Fibroblast of gingiva (primary cell): ENCODE measurements around the gene CNR2.
"Not testable (repeated sequence)": the region's sequence is repeated elsewhere in the genome, so short reads cannot be mapped to it uniquely, and the experiment has no call there.

Experiments used
- DNase-seq: peaks from one replicate; pipeline ENCODE4 v3.0.0-alpha.2; 2011; ENCODE audit warnings: low read depth

The CNR2 gene

DNA sequence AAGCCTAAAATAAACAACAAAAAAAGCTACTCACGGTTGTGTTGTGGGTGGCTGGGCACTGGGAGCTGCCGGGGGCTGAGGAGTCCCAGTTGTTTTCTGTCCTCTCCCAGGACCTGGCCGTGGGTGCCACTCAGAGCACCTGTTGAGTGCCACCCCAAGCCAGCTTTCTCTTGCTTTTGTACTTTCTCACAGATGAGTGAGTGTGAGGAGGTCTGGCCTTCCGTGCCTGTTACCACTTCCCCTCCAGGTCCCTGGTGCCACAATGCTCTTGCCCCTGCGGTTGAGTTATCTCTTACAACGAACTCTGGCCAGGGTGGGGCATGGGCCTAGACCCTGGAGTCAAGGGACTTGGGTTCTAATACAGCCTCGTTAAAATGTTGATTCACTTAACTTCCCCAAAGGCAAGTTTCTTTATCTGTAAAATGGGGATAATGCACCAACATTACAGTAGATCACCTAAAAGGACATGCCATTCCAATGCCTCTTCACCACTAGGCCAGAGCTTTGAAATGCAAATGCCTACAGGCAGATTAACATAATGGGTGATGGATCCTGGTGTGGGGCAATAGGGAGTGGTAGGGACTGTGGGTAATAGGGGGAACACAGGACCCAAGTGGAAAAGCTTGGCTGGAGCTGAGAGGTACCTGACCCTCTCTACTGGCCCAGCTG is at the start of gene CNR2:
CNR2 (minus strand) TSS at position 151 of the 669 bp plus-strand sequence. CDS start 37,745 bp downstream, outside the sequence.
- no peak for DNase-seq

GRCh38 chr1:23960291-23961020 is 47.3 kb upstream of the CNR2 start:
- DNase-seq = peak; percentile 30

DNA sequence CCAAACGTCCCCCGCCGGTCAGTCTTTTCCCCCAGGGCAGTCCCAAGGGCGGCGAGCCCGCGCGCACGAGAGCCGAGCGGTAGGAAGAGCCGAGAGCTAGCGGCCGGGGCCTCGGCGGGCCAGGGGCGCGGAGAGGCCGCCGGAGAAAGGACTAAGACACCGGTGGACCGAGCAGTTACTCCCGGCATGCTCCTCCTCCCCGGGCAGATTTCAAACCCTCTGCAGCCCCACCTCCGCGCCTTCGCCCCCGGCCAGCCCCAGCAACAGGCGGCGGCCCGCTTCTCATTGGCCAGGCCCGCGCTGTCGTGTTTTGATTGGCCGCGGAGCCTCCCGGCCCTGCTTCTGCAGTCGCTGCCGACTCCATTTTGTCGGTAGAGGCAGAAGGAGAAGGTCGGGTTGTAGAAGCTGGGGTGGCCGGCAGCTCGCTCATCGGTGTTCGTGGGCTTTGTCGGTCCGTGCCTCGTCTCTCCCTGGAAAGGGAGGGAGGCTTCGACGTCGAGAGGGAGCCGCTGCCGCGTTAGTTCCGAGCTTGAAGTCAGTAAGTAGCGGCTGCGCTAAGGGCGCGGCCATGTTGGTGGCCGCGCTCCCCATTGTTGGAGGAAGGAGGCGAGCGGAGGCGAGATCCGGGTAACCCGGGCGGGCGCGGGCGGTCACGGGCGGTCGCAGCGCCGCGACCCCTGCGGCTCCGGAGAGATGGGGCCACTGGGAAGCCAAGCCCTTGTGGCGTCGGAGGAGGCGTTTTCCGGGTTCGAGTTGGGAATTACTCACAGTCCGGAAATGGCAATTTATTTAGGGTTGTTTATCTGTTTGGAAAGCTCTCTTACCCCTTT is 46.5 kb upstream of the CNR2 start, which contains the start of gene PNRC2:
PNRC2 (plus strand) TSS at position 368 of the 830 bp plus-strand sequence. CDS start 1,630 bp downstream, outside the sequence.
- peak; percentile 96 for DNase-seq

GRCh38 chr1:23958810-23959460 is 45.8 kb upstream of the CNR2 start:
- DNase-seq = peak; percentile 90

DNA sequence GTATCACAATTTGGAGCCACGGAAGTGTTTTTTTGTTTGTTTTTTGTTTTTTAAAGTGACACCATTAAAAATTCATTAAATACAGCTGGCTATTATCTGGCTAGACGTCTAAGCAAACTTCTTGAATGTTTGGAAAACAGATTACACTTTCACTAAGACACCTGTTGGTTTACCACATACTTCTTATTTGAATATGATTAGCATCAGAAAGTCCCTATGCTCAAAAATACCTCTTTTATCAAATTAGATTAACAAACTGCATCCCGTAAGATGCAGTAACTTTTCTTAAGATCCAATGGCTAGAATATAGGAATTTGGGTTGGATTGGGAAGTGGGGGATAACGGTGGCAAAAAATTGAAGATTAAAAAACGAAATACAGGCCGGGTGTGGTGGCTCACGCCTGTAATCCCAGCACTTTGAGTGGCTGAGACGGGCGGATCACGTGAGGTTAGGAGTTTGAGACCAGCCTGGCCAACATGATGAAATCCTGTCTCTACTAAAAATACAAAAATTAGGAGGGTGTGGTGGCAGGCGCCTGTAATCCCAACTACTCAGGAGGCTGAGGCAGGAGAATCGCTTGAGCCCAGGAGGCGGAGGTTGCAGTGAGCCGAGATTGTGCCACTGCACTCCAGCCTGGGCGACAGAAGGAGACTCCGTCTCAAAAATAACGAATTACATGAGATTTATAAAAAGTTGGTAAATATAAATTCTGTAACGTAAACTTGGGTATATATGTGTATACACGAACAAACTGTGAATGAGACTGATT is 45.1 kb upstream of the CNR2 start:
- DNase-seq = not testable (repeated sequence)

GRCh38 chr1:23957096-23957495 is 43.9 kb upstream of the CNR2 start:
- no peak for DNase-seq

- DNase-seq = no peak
Observed at GRCh38 chr1:23953020-23953419, 39.9 kb upstream of the CNR2 start.

GRCh38 chr1:23947366-23947765 is 34.2 kb upstream of the CNR2 start:
- no peak for DNase-seq

DNA sequence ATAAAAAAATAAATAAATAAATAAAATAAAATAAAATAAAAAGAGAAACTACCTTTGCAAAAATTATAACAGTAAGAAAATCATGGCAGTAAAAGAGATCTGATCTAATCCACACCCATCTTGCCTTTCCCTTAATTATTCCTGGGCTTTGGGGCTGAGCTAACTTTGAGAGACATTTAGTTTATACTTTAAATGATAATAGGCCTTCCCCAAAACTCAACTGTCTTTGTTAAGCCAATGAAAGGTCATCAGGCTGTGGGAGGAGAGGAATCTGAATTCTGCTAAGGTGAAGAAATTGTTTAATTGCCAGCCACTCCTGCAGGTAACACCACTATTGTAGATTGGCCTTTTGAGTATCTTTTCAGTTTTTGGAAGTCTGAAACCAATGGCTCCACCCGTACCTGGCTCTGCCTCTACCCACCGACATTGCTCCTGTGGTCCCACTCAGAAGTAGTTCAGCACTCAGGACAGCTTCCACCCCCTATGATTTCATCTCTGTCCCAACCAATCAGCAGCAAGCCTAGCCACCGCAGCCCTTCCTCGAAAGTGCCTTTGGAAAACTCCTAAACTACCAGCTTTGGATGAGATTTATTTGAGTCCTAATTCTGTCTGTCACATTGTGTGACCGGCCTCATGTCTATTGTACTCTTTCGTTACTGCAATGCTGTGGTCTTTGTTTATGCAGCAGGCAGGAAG is 23.5 kb upstream of the CNR2 start:
- DNase-seq = no peak

- DNase-seq = no peak
Observed at GRCh38 chr1:23931491-23931880, 18.3 kb upstream of the CNR2 start.

DNA sequence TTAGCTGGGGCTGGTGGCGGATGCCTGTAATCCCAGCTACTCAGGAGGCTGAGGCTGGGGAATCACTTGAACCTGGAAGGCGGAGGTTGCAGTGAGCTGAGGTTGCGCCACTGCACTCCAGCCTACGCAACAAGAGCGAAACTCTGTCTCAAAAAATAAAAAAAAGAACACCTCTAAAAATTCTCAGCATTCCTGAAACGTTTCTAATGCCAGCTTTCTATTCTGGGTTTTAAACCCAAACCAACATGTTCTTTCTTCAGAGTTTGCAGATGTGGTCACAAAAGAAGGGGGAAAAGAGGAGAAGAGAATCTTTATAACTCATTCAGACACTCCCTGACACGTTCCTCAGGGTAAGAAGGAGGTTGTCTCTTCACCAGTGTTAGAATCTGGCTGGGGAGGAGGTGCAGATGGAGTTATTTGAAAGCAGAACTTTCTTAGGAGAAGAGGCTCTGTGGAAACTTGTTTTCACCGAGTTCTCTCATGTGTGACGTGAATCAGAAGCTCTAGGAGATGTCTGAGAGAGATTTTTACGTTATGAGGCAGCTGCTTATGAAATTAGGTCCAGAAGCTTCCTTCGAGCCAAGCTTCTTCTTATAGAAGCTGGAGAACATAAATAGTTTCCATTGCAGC is 17.8 kb upstream of the CNR2 start:
- peak; percentile 90 for DNase-seq

DNA sequence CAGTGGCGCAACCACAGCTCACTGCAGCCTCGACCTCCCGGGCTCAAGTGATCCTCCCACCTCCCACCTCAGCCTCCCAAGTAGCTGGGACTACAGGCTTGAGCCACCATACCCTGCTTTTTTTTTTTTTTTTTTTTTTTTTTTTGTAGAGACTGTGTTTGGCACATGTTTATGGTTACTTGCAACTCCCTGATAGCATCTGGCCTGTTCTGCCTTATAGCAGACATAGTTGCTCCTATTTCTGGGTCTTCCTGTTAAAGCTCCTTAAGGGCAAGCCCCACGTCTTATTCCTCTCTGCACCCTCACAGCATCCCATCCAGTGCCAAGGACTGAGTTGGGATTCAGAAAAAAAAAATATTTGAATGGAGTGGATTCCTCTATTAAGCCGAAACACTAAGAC is 17.1 kb upstream of the CNR2 start:
- no peak for DNase-seq

DNA sequence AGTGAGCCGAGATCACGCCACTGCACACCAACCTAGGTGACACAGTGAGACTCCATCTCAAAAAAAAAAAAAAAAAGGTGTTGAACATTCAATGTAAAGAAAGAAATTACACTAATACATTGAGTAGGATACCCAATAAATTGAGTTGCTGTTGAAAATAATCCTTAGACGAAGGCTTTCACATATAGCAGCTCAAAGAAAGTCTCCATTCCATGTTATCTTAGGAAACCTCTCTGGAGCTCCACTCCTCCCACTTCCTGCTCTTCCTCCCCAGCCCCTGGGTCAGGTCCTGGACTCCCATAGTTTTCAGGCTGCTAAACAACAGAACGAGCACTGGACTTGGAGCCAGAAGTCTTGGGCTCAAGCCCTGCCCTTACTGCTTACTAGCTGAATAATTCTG is 15.6 kb upstream of the CNR2 start:
- no peak for DNase-seq

- no peak for DNase-seq
Observed at GRCh38 chr1:23927097-23927496, 13.9 kb upstream of the CNR2 start.

GRCh38 chr1:23925279-23925678 is 12.1 kb upstream of the CNR2 start:
- DNase-seq = no peak

DNA sequence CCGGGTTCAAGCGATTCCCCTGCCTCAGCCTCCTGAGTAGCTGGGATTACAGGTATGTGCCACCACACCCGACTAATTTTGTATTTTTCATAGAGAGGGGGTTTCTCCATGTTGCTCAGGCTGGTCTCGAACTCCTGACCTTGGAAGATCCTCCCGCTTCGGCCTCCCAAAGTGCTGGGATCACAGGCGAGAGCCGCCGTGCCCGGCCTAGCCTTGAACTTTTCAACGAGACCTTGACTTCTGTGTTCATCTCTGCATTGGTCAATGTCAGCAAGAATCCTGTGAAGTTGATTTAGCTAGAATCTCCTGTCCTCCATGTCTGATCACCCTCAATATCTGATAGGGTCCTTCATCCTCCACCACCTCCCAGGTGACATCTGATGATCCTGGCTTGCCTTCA is 11.4 kb upstream of the CNR2 start:
- no peak for DNase-seq

DNA sequence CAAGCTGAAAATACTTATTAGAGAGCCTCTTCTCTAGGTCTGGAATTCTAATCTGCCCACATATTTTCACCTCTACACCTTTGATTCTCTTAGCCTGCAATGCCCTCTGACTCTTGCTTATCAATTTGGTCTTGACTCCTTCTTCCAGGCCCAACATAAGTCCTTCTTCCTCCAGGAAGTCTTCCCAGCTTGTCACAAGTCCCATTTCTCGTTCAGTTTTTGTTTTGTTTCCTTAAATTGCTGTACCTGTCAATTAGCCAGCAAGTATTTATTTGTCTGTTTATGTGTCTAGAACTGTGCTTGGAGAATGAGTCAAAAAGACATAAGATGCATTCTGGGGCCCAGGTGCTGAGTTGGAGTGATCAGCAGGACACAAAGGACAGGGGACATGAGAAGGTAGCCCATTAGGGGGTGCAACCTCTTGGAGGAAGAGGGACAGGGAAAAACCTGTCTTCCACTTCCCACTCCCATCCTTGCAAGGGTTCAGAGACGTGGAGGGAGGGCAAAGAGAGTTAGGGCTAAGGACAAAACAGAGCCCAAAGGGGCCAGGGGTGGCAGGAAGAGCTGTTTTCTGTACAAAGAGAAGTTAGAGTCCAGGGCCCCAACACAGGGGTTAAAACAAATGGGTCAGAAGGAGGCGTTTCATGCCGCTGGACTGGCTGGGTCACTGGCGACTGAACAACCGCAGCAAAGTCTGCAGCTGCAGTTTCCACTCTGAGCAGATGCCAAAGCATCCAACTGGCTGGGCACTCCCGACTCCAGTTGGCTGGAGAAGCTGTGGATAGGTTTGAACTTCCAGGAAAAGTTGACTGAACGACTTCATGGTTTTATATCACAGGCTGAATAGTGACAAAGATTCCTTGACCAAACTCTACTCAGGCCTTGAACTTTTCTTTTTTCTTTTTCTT is 10.7 kb upstream of the CNR2 start:
- peak; percentile 22 for DNase-seq

GRCh38 chr1:23922321-23922943 is 9.3 kb upstream of the CNR2 start:
- DNase-seq = no peak
